Vagina (tissue), 2 donors: ENCODE data around the gene RAB29. TPM values are rescaled to one million over a fixed set of nuclear protein-coding genes. Genes with fewer than 3 reads are reported as not detected.
A peak's percentile ranks its signal among the peaks of the same experiment; 100 is the strongest.

Source experiments
- DNase-seq, 2 donors: peaks; one replicate each; pipeline ENCODE4 v3.0.0-alpha.2; 2017; ENCODE audit errors: extremely low spot score in 2 of 2
- H3K27ac ChIP-seq: fragments of 200-600 bp; sonication (generic); one replicate; pipeline ENCODE4 v1.5.1; 2019
- H3K27me3 ChIP-seq: fragments of 200-600 bp; sonication (generic); one replicate; pipeline ENCODE4 v1.5.1; 2019
- H3K36me3 ChIP-seq, 2 donors: fragments of 200-600 bp; sonication (generic); one replicate each; pipeline ENCODE4 v1.5.1; 2017 to 2019
- H3K4me1 ChIP-seq: fragments of 200-600 bp; sonication (generic); one replicate; pipeline ENCODE4 v1.5.1; 2019
- H3K4me3 ChIP-seq, 2 donors: fragments of 200-600 bp; sonication (generic); 1 replicate in 1 of 2; 2 replicates in 1 of 2; pipeline ENCODE4 v1.5.1; 2016 to 2019
- H3K9me3 ChIP-seq: fragments of 200-600 bp; sonication (generic); one replicate; pipeline ENCODE4 v1.5.1; 2019
- CTCF ChIP-seq, 3 experiments: fragments of 450-650 bp in 2 of 3; fragments of 200-600 bp in 1 of 3; sonication (generic) in 1 of 3; IDR thresholded peaks; one replicate each; pipeline ENCODE4 v1.5.1; 2017 to 2019; ENCODE audit warnings: antibody characterized with exemption in 3 of 3, mild to moderate bottlenecking in 2 of 3, moderate library complexity in 2 of 3
- POLR2A ChIP-seq, 2 donors: fragments of 450-650 bp; IDR thresholded peaks; one replicate each; pipeline ENCODE4 v1.6.1; 2017; ENCODE audit warnings: antibody characterized with exemption in 2 of 2, mild to moderate bottlenecking in 2 of 2, moderate library complexity in 2 of 2
- POLR2AphosphoS5 ChIP-seq, 2 donors: sonication (generic); formaldehyde crosslinking; IDR thresholded peaks; one replicate each; pipeline ENCODE4 v1.9.0; 2017; ENCODE audit warnings: antibody characterized with exemption in 2 of 2, mild to moderate bottlenecking in 2 of 2, low read depth in 1 of 2; ENCODE audit not compliant: insufficient read depth in 1 of 2
- intact Hi-C: fragments of 100-400 bp; cut with DNase I; formaldehyde crosslinking; loops from one replicate; pipeline ENCODE4 v1.15.1; 2023
- total RNA-seq: library from RNA; depleted of rRNA; stranded (reverse); fragments of >200 nt; gene quantifications from one replicate; pipeline ENCODE4 v1.2.3, GENCODE V29; 2016

The RAB29 gene
- total RNA-seq, 1 donor from 2014 or later = 7.9 TPM

- Histone ChIP-seq H3K27ac (no peak overlapping the region), H3K4me3 (no peak overlapping the region), H3K4me1 (peaks cover 14% of the 10 kb centered on the region), H3K9me3 (no peaks in the 10 kb centered on the region), H3K36me3 (no peaks in the 10 kb centered on the region), H3K27me3 (no peaks in the 10 kb centered on the region)
- no peak for DNase-seq
- intact Hi-C loops = no loop called here
- TF ChIP-seq POLR2A (IDR thresholded peaks at IDR 0.05) (no peak), CTCF (IDR thresholded peaks at IDR 0.05) (no peak), POLR2AphosphoS5 (IDR thresholded peaks at IDR 0.05; ENCODE audit: insufficient read depth in 1 of 2, low read depth in 1 of 2) (no peak)
These were observed 42.1 kb upstream of the RAB29 start for GRCh38 chr1:205817364-205817763.

DNA sequence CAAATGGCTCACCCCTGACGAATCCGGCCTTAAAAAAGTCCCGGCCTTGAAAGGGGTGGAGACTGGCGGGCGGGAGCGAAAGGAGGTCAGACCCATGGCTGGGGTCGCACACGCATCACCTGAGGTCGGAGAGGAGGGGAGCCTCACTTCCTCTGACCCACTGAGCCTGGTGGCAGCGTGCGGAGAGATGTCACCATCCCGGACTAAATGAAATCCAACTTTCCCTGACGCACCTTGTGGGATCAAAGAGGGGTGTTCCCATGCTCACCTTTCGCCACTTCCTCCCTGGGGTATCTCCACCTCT lies 38.4 kb upstream of the RAB29 start:
- peak overlapping the region; percentile 89 to 97 for H3K4me3 ChIP-seq
- peak in 1 of 2 donors; percentile 91 for DNase-seq
- TF ChIP-seq CTCF (IDR thresholded peaks at IDR 0.05) = no peak
- no peak for TF ChIP-seq POLR2A (IDR thresholded peaks at IDR 0.05)
- TF ChIP-seq POLR2AphosphoS5 (IDR thresholded peaks at IDR 0.05; ENCODE audit: insufficient read depth in 1 of 2, low read depth in 1 of 2) = no peak
- peaks cover 49% of the 10 kb centered on the region for H3K4me1 ChIP-seq
- no peaks in the 10 kb centered on the region for H3K27me3 ChIP-seq
- intact Hi-C loops = no loop called here
- peak overlapping the region; percentile 92 for H3K27ac ChIP-seq
- no peaks in the 10 kb centered on the region for H3K9me3 ChIP-seq
- H3K36me3 ChIP-seq = no peaks in the 10 kb centered on the region

- no peaks in the 10 kb centered on the region for H3K36me3 ChIP-seq
- peak within 1 kb of the TSS; percentile 89 to 97 for H3K4me3 ChIP-seq
- peak within 1 kb of the TSS; percentile 92 for H3K27ac ChIP-seq
- H3K9me3 ChIP-seq = no peaks in the 10 kb centered on the region
- H3K27me3 ChIP-seq = no peaks in the 10 kb centered on the region
- intact Hi-C loops = no loop called here
- H3K4me1 ChIP-seq = peaks cover 55% of the 10 kb centered on the region
- TF ChIP-seq CTCF (IDR thresholded peaks at IDR 0.05) (no peak), POLR2A (IDR thresholded peaks at IDR 0.05) (peak; percentile 14 to 63), POLR2AphosphoS5 (IDR thresholded peaks at IDR 0.05; ENCODE audit: insufficient read depth in 1 of 2, low read depth in 1 of 2) (peak; percentile 79 to 97)
- DNase-seq = peak in 1 of 2 donors; percentile 96
These were observed 37.8 kb upstream of the RAB29 start, which contains the start of gene SLC41A1 for GRCh38 chr1:205812878-205813754. Gene SLC41A1, minus strand, starts transcription at chr1:205813198. Its CDS starts 2,757 bp downstream, at chr1:205810441.

DNA sequence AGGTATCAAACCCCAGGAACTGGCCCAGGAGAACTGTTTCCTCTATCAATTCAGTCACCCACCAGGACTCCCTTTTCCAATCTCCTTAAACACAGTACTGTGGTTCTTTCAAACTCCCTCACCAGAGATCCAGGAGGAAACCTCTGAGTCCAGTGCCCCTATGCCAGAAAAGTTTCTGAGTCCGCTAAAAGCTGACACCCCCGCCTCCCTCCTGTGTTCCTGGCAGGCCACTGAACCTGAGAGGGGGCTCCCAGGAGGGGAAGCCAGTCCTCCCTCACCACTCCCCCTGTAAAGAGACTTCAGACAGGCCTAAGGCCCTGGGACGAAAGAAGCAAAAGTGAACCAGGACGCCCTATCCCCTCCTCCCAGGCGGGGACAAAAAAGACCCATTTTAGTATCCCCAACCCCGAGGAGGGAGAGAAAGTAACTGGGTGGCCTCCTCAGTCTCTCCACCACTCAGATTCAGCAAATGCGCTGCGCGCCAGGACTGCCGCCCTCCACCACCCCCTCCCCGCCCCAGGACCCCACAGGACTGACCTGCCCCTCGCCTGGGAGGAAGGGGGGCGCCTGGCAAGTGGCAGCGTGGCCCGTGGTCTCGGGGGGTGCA lies 37.1 kb upstream of the RAB29 start:
- DNase-seq = no peak
- Histone ChIP-seq H3K9me3 (no peaks in the 10 kb centered on the region), H3K27ac (peak overlapping the region; percentile 92), H3K4me3 (peak overlapping the region; percentile 89 to 97), H3K27me3 (no peaks in the 10 kb centered on the region), H3K36me3 (no peaks in the 10 kb centered on the region), H3K4me1 (peaks cover 60% of the 10 kb centered on the region)
- TF ChIP-seq POLR2AphosphoS5 (IDR thresholded peaks at IDR 0.05; ENCODE audit: insufficient read depth in 1 of 2, low read depth in 1 of 2) = no peak
- no peak for TF ChIP-seq CTCF (IDR thresholded peaks at IDR 0.05)
- no peak for TF ChIP-seq POLR2A (IDR thresholded peaks at IDR 0.05)
- intact Hi-C loops = no loop called here

GRCh38 chr1:205811660-205812059 lies 36.4 kb upstream of the RAB29 start:
- Histone ChIP-seq H3K27ac (no peak overlapping the region), H3K9me3 (no peaks in the 10 kb centered on the region), H3K36me3 (no peaks in the 10 kb centered on the region), H3K4me1 (peaks cover 60% of the 10 kb centered on the region), H3K27me3 (no peaks in the 10 kb centered on the region), H3K4me3 (peak overlapping the region; percentile 89 to 97)
- TF ChIP-seq POLR2AphosphoS5 (IDR thresholded peaks at IDR 0.05; ENCODE audit: insufficient read depth in 1 of 2, low read depth in 1 of 2) (no peak), POLR2A (IDR thresholded peaks at IDR 0.05) (no peak), CTCF (IDR thresholded peaks at IDR 0.05) (no peak)
- DNase-seq = no peak
- intact Hi-C loops = no loop called here
